HEK293 (cell line): ENCODE measurements around the gene PDE1C.

Source experiments
- CTCF ChIA-PET: fragments of 350-600 bp; formaldehyde crosslinking; extraction: SDS; loops from one replicate; lab custom pipeline; 2021; ENCODE audit warnings: antibody characterized with exemption; lab: Yijun Ruan, JAX
- POLR2A ChIA-PET: fragments of 300-600 bp; formaldehyde crosslinking; extraction: SDS; loops from one replicate; lab custom pipeline; 2020; ENCODE audit warnings: antibody characterized with exemption, inconsistent platforms; lab: Yijun Ruan, JAX
- H3K27ac ChIP-seq: fragments of 200-500 bp; sonication (Bioruptor generic); 2 replicates; pipeline ENCODE4 v1.5.1; 2014; ENCODE audit warnings: low read depth, low read length, control low read depth, inconsistent platforms; ENCODE audit errors: extremely low read depth
- H3K36me3 ChIP-seq, 2 experiments: fragments of 200-500 bp in 1 of 2; sonication (Bioruptor generic) in 1 of 2; 1 replicate in 1 of 2; 2 replicates in 1 of 2; pipeline ENCODE4 v1.5.1; 2014 to 2017; ENCODE audit warnings: inconsistent platforms in 2 of 2, low read length in 2 of 2; ENCODE audit not compliant: control insufficient read depth in 2 of 2, insufficient read depth in 1 of 2
- H3K4me1 ChIP-seq: fragments of 200-500 bp; sonication (Bioruptor generic); 2 replicates; pipeline ENCODE4 v1.5.1; 2014; ENCODE audit warnings: mild to moderate bottlenecking, low read length, inconsistent platforms; ENCODE audit not compliant: control insufficient read depth, insufficient read depth
- H3K4me3 ChIP-seq: 2 replicates; pipeline ENCODE4 v1.5.1; 2011; ENCODE audit warnings: low read depth, mild to moderate bottlenecking, control low read depth, low read length, moderate library complexity
- H3K9me3 ChIP-seq: fragments of 200-500 bp; sonication (Bioruptor generic); 2 replicates; pipeline ENCODE4 v1.5.1; 2014; ENCODE audit warnings: low read depth, low read length, inconsistent platforms; ENCODE audit not compliant: control insufficient read depth, insufficient read depth
- AEBP2 ChIP-seq: fragments of 450-650 bp; formaldehyde crosslinking; IDR thresholded peaks from 2 replicates; pipeline ENCODE4 v1.5.1; 2016; ENCODE audit warnings: missing biosample characterization, missing genetic modification characterization, borderline replicate concordance
- BCL11B ChIP-seq: fragments of 450-650 bp; formaldehyde crosslinking; IDR thresholded peaks from 2 replicates; pipeline ENCODE4 v1.5.1; 2016; ENCODE audit warnings: low read depth, missing biosample characterization, missing genetic modification characterization
- KLF9 ChIP-seq: fragments of 450-650 bp; formaldehyde crosslinking; IDR thresholded peaks from 2 replicates; pipeline ENCODE4 v1.5.1; 2016; ENCODE audit warnings: missing biosample characterization, missing genetic modification characterization, low read depth
- OVOL3 ChIP-seq: fragments of 450-650 bp; formaldehyde crosslinking; IDR thresholded peaks from 2 replicates; pipeline ENCODE4 v1.5.1; 2016; ENCODE audit warnings: missing biosample characterization, missing genetic modification characterization
- ZNF280D ChIP-seq: fragments of 450-650 bp; formaldehyde crosslinking; IDR thresholded peaks from 2 replicates; pipeline ENCODE4 v1.5.1; 2016; ENCODE audit warnings: missing biosample characterization, missing genetic modification characterization
- ZNF311 ChIP-seq: fragments of 450-650 bp; formaldehyde crosslinking; IDR thresholded peaks from 2 replicates; pipeline ENCODE4 v1.5.1; 2017; ENCODE audit warnings: missing biosample characterization, missing genetic modification characterization, borderline replicate concordance
- ZNF433 ChIP-seq: fragments of 450-650 bp; formaldehyde crosslinking; IDR thresholded peaks from 2 replicates; pipeline ENCODE4 v1.5.1; 2016; ENCODE audit warnings: missing biosample characterization, missing genetic modification characterization, low read depth
- ZNF501 ChIP-seq: fragments of 450-650 bp; formaldehyde crosslinking; IDR thresholded peaks from 2 replicates; pipeline ENCODE4 v1.5.1; 2016; ENCODE audit warnings: missing biosample characterization, missing genetic modification characterization
- ZNF544 ChIP-seq: fragments of 450-650 bp; formaldehyde crosslinking; IDR thresholded peaks from 2 replicates; pipeline ENCODE4 v1.5.0; 2017; ENCODE audit warnings: missing biosample characterization, missing genetic modification characterization
- ZNF549 ChIP-seq: fragments of 450-650 bp; IDR thresholded peaks from 2 replicates; pipeline ENCODE4 v1.5.1; 2018; ENCODE audit warnings: missing biosample characterization, missing genetic modification characterization, mild to moderate bottlenecking, inconsistent platforms, moderate library complexity
- ZNF76 ChIP-seq: fragments of 450-650 bp; formaldehyde crosslinking; IDR thresholded peaks from 2 replicates; pipeline ENCODE4; 2016; ENCODE audit warnings: low read depth, missing biosample characterization, missing genetic modification characterization, borderline replicate concordance
- ZNF777 ChIP-seq: fragments of 450-650 bp; formaldehyde crosslinking; IDR thresholded peaks from 2 replicates; pipeline ENCODE4 v1.5.1; 2017; ENCODE audit warnings: missing biosample characterization, missing genetic modification characterization, borderline replicate concordance
- ZNF792 ChIP-seq: fragments of 450-650 bp; formaldehyde crosslinking; IDR thresholded peaks from 2 replicates; pipeline ENCODE4 v1.5.1; 2016; ENCODE audit warnings: missing biosample characterization, missing genetic modification characterization
- ZSCAN4 ChIP-seq: fragments of 450-650 bp; formaldehyde crosslinking; IDR thresholded peaks from 2 replicates; pipeline ENCODE4 v1.5.1; 2017; ENCODE audit warnings: missing biosample characterization, missing genetic modification characterization

The PDE1C gene

GRCh38 chr7:32036557-32036956 is 33.6 kb downstream of the PDE1C start:
- POLR2A ChIA-PET, result no interaction called here
- no peak for TF ChIP-seq ZNF311 (tag by site-specific recombination)
- no peak for TF ChIP-seq OVOL3 (tag by site-specific recombination)
- TF ChIP-seq ZSCAN4 (tag by site-specific recombination), result no peak
- TF ChIP-seq ZNF792 (tag by site-specific recombination), result no peak
- no peak for TF ChIP-seq ZNF544 (tag by site-specific recombination)
- TF ChIP-seq ZNF280D (tag by site-specific recombination), result no peak
- TF ChIP-seq AEBP2, result no peak
- TF ChIP-seq BCL11B (tag by site-specific recombination), result no peak
- TF ChIP-seq, all 188 proteins: peak for 0
- Histone ChIP-seq H3K27ac (no peak overlapping the region), H3K36me3 (no peaks in the 10 kb centered on the region), H3K9me3 (no peaks in the 10 kb centered on the region), H3K4me3 (no peak overlapping the region), H3K4me1 (no peaks in the 10 kb centered on the region)
- CTCF ChIA-PET, result no interaction called here

- no peak for TF ChIP-seq ZNF501 (tag by site-specific recombination)
- TF ChIP-seq ZNF777, result no peak
- no peak for TF ChIP-seq ZNF76
- TF ChIP-seq KLF9 (tag by site-specific recombination), result no peak
- TF ChIP-seq ZNF549, result no peak
- POLR2A ChIA-PET, result no interaction called here
- Histone ChIP-seq H3K27ac (no peak overlapping the region), H3K4me3 (no peak overlapping the region), H3K4me1 (no peaks in the 10 kb centered on the region), H3K9me3 (no peaks in the 10 kb centered on the region), H3K36me3 (no peaks in the 10 kb centered on the region)
- CTCF ChIA-PET, result interaction anchor here (0.9 kb wide), 1 partner anchor 171 kb away, joined by 5 read pairs; no protein-coding TSS in a partner anchor
Observed at GRCh38 chr7:32034052-32034451, 36.2 kb downstream of the PDE1C start.

- CTCF ChIA-PET, result no interaction called here
- no peak overlapping the region for H3K4me3 ChIP-seq
- no peaks in the 10 kb centered on the region for H3K4me1 ChIP-seq
- no peak for TF ChIP-seq ZNF433
- TF ChIP-seq, all 188 proteins: peak for 0
- Histone ChIP-seq H3K27ac (no peak overlapping the region), H3K9me3 (no peaks in the 10 kb centered on the region), H3K36me3 (no peaks in the 10 kb centered on the region)
- POLR2A ChIA-PET, result no interaction called here
Observed at GRCh38 chr7:32033006-32033405, 37.2 kb downstream of the PDE1C start.
